Upper lobe of left lung (tissue), 6 donors: Measurements from ENCODE around the gene SLC25A41. TPM values are rescaled to one million over a fixed set of nuclear protein-coding genes. Genes with fewer than 3 reads are reported as not detected.
A peak's percentile ranks its signal among the peaks of the same experiment; 100 is the strongest.

Experiments
- ATAC-seq, 2 donors: fragments of 200-7000 bp; cut with Tn5 transposase; one replicate each; pipeline ENCODE4 v1.9.1; 2022; ENCODE audit warnings: mild to moderate bottlenecking in 2 of 2, moderate library complexity in 2 of 2; ENCODE audit not compliant: low FRiP score in 2 of 2
- DNase-seq, 2 donors: peaks; one replicate each; pipeline ENCODE4 v3.0.0-alpha.2; 2019 to 2020
- H3K27ac ChIP-seq, 4 donors: fragments of 200-600 bp; sonication (generic); one replicate each; pipeline ENCODE4 v1.5.1; 2016 to 2019
- H3K27me3 ChIP-seq, 4 donors: fragments of 200-600 bp; sonication (generic); one replicate each; pipeline ENCODE4 v1.5.1; 2017 to 2019
- H3K36me3 ChIP-seq, 4 donors: fragments of 200-600 bp; sonication (generic); one replicate each; pipeline ENCODE4 v1.5.1; 2016 to 2019
- H3K4me1 ChIP-seq, 4 donors: fragments of 200-600 bp; sonication (generic); one replicate each; pipeline ENCODE4 v1.5.1; 2018 to 2019
- H3K4me3 ChIP-seq, 4 donors: fragments of 200-600 bp; sonication (generic); one replicate each; pipeline ENCODE4 v1.5.1; 2017 to 2019; ENCODE audit warnings: mild to moderate bottlenecking in 2 of 4, moderate library complexity in 1 of 4
- H3K9me3 ChIP-seq, 4 donors: fragments of 200-600 bp; sonication (generic); one replicate each; pipeline ENCODE4 v1.5.1; 2018 to 2019
- CTCF ChIP-seq, 6 experiments: fragments of 450-650 bp in 4 of 6; fragments of 200-600 bp in 2 of 6; sonication (generic) in 2 of 6; IDR thresholded peaks; one replicate each; pipeline ENCODE4 v1.5.1; 2016 to 2019; ENCODE audit warnings: antibody characterized with exemption in 6 of 6
- EP300 ChIP-seq, 4 donors: sonication (generic); formaldehyde crosslinking; IDR thresholded peaks; one replicate each; pipeline ENCODE4 v1.5.1; 2017; ENCODE audit warnings: antibody characterized with exemption in 4 of 4, control low read depth in 2 of 4
- POLR2A ChIP-seq, 4 donors: fragments of 450-650 bp; IDR thresholded peaks; one replicate each; pipeline ENCODE4 v1.5.1; 2016 to 2017; ENCODE audit warnings: antibody characterized with exemption in 4 of 4, mild to moderate bottlenecking in 2 of 4
- POLR2AphosphoS5 ChIP-seq, 2 donors: sonication (generic); formaldehyde crosslinking; IDR thresholded peaks; one replicate each; pipeline ENCODE4 v1.5.1; 2017; ENCODE audit warnings: antibody characterized with exemption in 2 of 2
- WGBS, 2 donors: methylation state at CpG; one replicate each; pipeline ENCODE4 v1.1.5; 2017 to 2018; 5-methylcytosine and 5-hydroxymethylcytosine counted together
- total RNA-seq, 6 donors: library from RNA; depleted of rRNA in 4 of 6; stranded (reverse); fragments of >200 nt in 4 of 6; gene quantifications; one replicate each; pipeline versions ENCODE4 v1.1.0 to v1.2.1, GENCODE V29; 2016 to 2021
- donor health status: DM: no; HTN: no; CAD: no; lungs with moderate emphysema.
- donor health status: DM: no; HTN: yes; CAD: no; lungs with severe emphysema.

Gene SLC25A41
- total RNA-seq, 6 donors from 2014 or later = 0.24 to 0.49 TPM; not detected in 4

- H3K4me1 ChIP-seq = peaks cover 5 to 17% (median 12%) of the 10 kb centered on the region in 4 donors
- peaks cover 0 to 8% (median 5%) of the 10 kb centered on the region in 4 donors for H3K9me3 ChIP-seq
- ATAC-seq (no peak), DNase-seq (peak in 1 of 2 donors; percentile 43)
- H3K36me3 ChIP-seq = peaks cover 0 to 22% (median 9%) of the 10 kb centered on the region in 4 donors
- TF ChIP-seq POLR2A (IDR thresholded peaks at IDR 0.05) (no peak), POLR2AphosphoS5 (IDR thresholded peaks at IDR 0.05) (no peak), CTCF (IDR thresholded peaks at IDR 0.05) (no peak), EP300 (IDR thresholded peaks at IDR 0.05) (no peak)
- WGBS, 2 donors = 35 to 58% methylated on average over 11 to 16 of the region's 16 CpGs
- H3K27ac ChIP-seq = peak overlapping the region in 2 of 4 donors; percentile 85 to 91
- H3K4me3 ChIP-seq = peak overlapping the region; percentile 29 to 90 (median 84)
- peaks cover 0 to 8% (median under 1%) of the 10 kb centered on the region in 4 donors for H3K27me3 ChIP-seq
These were observed 25.2 kb upstream of the SLC25A41 start for GRCh38 chr19:6458695-6459261.

- H3K36me3 ChIP-seq = peaks cover 0 to 28% (median 11%) of the 10 kb centered on the region in 4 donors
- ATAC-seq (no peak), DNase-seq (no peak)
- peaks cover 0 to 10% (median 7%) of the 10 kb centered on the region in 4 donors for H3K9me3 ChIP-seq
- 91 to 93% methylated on average over 14 to 17 of the region's 17 CpGs for WGBS, 2 donors
- H3K27me3 ChIP-seq = peaks cover 0 to 7% (median 0%) of the 10 kb centered on the region in 4 donors
- H3K27ac ChIP-seq = peak overlapping the region in 1 of 4 donors; percentile 85
- TF ChIP-seq EP300 (IDR thresholded peaks at IDR 0.05) (no peak), CTCF (IDR thresholded peaks at IDR 0.05) (no peak), POLR2AphosphoS5 (IDR thresholded peaks at IDR 0.05) (no peak), POLR2A (IDR thresholded peaks at IDR 0.05) (no peak)
- H3K4me1 ChIP-seq = peaks cover 5 to 15% (median 12%) of the 10 kb centered on the region in 4 donors
- H3K4me3 ChIP-seq = peak overlapping the region in 2 of 4 donors; percentile 84 to 90
These were observed 24.6 kb upstream of the SLC25A41 start for GRCh38 chr19:6457958-6458694.

GRCh38 chr19:6455924-6456323 is 22.4 kb upstream of the SLC25A41 start:
- Histone ChIP-seq H3K27me3 (peaks cover 0 to 7% (median 0%) of the 10 kb centered on the region in 4 donors), H3K4me3 (no peak overlapping the region), H3K4me1 (peaks cover 5 to 15% (median 12%) of the 10 kb centered on the region in 4 donors), H3K9me3 (peaks cover 0 to 10% (median 7%) of the 10 kb centered on the region in 4 donors), H3K27ac (no peak overlapping the region), H3K36me3 (peaks cover 0 to 28% (median 13%) of the 10 kb centered on the region in 4 donors)
- WGBS, 2 donors = 95 to 99% methylated on average over 15 of the region's 15 CpGs
- TF ChIP-seq POLR2A (IDR thresholded peaks at IDR 0.05) = no peak
- DNase-seq (no peak), ATAC-seq (no peak)

GRCh38 chr19:6453951-6454565 is 20.5 kb upstream of the SLC25A41 start:
- no peak for DNase-seq
- Histone ChIP-seq H3K9me3 (peaks cover 0 to 10% (median 7%) of the 10 kb centered on the region in 4 donors), H3K27ac (no peak overlapping the region), H3K36me3 (peaks cover 0 to 28% (median 13%) of the 10 kb centered on the region in 4 donors), H3K4me1 (peaks cover 4 to 8% (median 5%) of the 10 kb centered on the region in 4 donors), H3K27me3 (peaks cover 0 to under 1% (median 0%) of the 10 kb centered on the region in 4 donors), H3K4me3 (no peak overlapping the region)
- no peak for ATAC-seq
- 93 to 99% methylated on average over 9 to 11 of the region's 11 CpGs for WGBS, 2 donors
- TF ChIP-seq POLR2AphosphoS5 (IDR thresholded peaks at IDR 0.05) = no peak
- no peak for TF ChIP-seq POLR2A (IDR thresholded peaks at IDR 0.05)
- no peak for TF ChIP-seq EP300 (IDR thresholded peaks at IDR 0.05)
- TF ChIP-seq CTCF (IDR thresholded peaks at IDR 0.05) = no peak

GRCh38 chr19:6452899-6453298 is 19.3 kb upstream of the SLC25A41 start:
- DNase-seq (no peak), ATAC-seq (no peak)
- WGBS, 2 donors = 94 to 97% methylated on average over 2 of the region's 2 CpGs
- TF ChIP-seq POLR2AphosphoS5 (IDR thresholded peaks at IDR 0.05) = no peak
- no peak for TF ChIP-seq EP300 (IDR thresholded peaks at IDR 0.05)
- no peaks in the 10 kb centered on the region for H3K4me1 ChIP-seq
- peaks cover 0 to 10% (median 7%) of the 10 kb centered on the region in 4 donors for H3K9me3 ChIP-seq
- no peaks in the 10 kb centered on the region for H3K27me3 ChIP-seq
- peaks cover 0 to 28% (median 13%) of the 10 kb centered on the region in 4 donors for H3K36me3 ChIP-seq
- no peak overlapping the region for H3K4me3 ChIP-seq
- no peak overlapping the region for H3K27ac ChIP-seq
